K562 (cell line): Measurements from ENCODE around the gene CHERP. TPM values are rescaled to one million over a fixed set of nuclear protein-coding genes. Genes with fewer than 3 reads are reported as not detected.
A peak's percentile ranks its signal among the peaks of the same experiment; 100 is the strongest.

ENCODE experiments used
- FOSL1 ChIP-seq: fragments of 200-800 bp; sonication (Bioruptor generic); conservative IDR thresholded peaks from 2 replicates; pipeline ENCODE4 v1.6.1; 2016; ENCODE audit warnings: missing genetic modification characterization, missing compliant biosample characterization
- HDAC1 ChIP-seq, 2 experiments: fragments of 450-650 bp; IDR thresholded peaks; 2 replicates each; pipeline ENCODE4 v1.6.1; 2016 to 2017; ENCODE audit warnings: inconsistent platforms in 1 of 2, mild to moderate bottlenecking in 1 of 2, moderate library complexity in 1 of 2
- MAZ ChIP-seq, 2 experiments: fragments of 450-650 bp in 1 of 2; sonication (generic) in 1 of 2; formaldehyde crosslinking; IDR thresholded peaks in 1 of 2; conservative IDR thresholded peaks in 1 of 2; 2 replicates each; pipeline versions ENCODE4 v1.4.0 to v1.5.0; 2020; ENCODE audit warnings: mild to moderate bottlenecking in 1 of 2, missing genetic modification reagents in 1 of 2
- MEF2A ChIP-seq: IDR thresholded peaks from 2 replicates; pipeline ENCODE4 v1.6.1; 2011; ENCODE audit warnings: low read depth, mild to moderate bottlenecking, low read length, moderate library complexity; ENCODE audit not compliant: control insufficient read depth
- RFX7 ChIP-seq: fragments of 250-450 bp; sonication (Bioruptor Pico); IDR thresholded peaks from 2 replicates; pipeline ENCODE4 v1.5.1; 2021; ENCODE audit warnings: mild to moderate bottlenecking
- SMARCA5 ChIP-seq: fragments of 450-650 bp; IDR thresholded peaks from 2 replicates; pipeline ENCODE4 v1.6.1; 2016
- SMARCE1 ChIP-seq: fragments of 450-650 bp; IDR thresholded peaks from 2 replicates; pipeline ENCODE4 v1.7.1; 2016; ENCODE audit warnings: mild to moderate bottlenecking
- TAF9B ChIP-seq: fragments of 450-650 bp; IDR thresholded peaks from 2 replicates; pipeline ENCODE4 v1.6.1; 2018; ENCODE audit warnings: mild to moderate bottlenecking; ENCODE audit not compliant: partially characterized antibody
- TEAD2 ChIP-seq: fragments of 450-650 bp; IDR thresholded peaks from 2 replicates; pipeline ENCODE4 v1.6.1; 2016; ENCODE audit warnings: missing genetic modification characterization, control low read depth, missing compliant biosample characterization
- ZBED1 ChIP-seq: IDR thresholded peaks from 2 replicates; pipeline ENCODE4 v1.6.1; 2014
- ZBTB1 ChIP-seq: sonication (generic); formaldehyde crosslinking; IDR thresholded peaks from 2 replicates; pipeline ENCODE4 v1.8.1; 2023; ENCODE audit warnings: missing genetic modification reagents, low read depth, mild to moderate bottlenecking, borderline replicate concordance
- ZKSCAN1 ChIP-seq: fragments of 150-350 bp; IDR thresholded peaks from 2 replicates; pipeline ENCODE4 v1.6.1; 2016; ENCODE audit warnings: low read depth, low read length
- ZNF12 ChIP-seq: sonication (generic); formaldehyde crosslinking; IDR thresholded peaks from 2 replicates; pipeline ENCODE4 v1.4.0; 2020; ENCODE audit warnings: mild to moderate bottlenecking, missing genetic modification reagents
- polyA plus RNA-seq, 8 experiments: library from polyadenylated mRNA; depleted of rRNA in 4 of 8; stranded (reverse) in 5 of 8; unstranded in 3 of 8; fragments of >200 nt; fragmentation: Nextera tagmentation in 2 of 8; fragmentation: Illumina TruSeq in 1 of 8; extraction: Ambion mirVana in 2 of 8; extraction: Trizol in 1 of 8; gene quantifications; 2 replicates each; pipeline versions ENCODE4 v1.2.1 to v1.2.3, GENCODE V29; 2011 to 2014; ENCODE audit warnings: inconsistent platforms in 1 of 8, missing spikeins in 1 of 8
- total RNA-seq, 7 experiments: library from RNA; depleted of rRNA in 6 of 7; stranded (reverse); fragments of >200 nt in 6 of 7; fragmentation: Illumina TruSeq in 2 of 7; extraction: Trizol in 2 of 7; gene quantifications; 2 replicates each; pipeline versions ENCODE4 v1.2.1 to v1.2.3, GENCODE V29; 2011 to 2021; ENCODE audit warnings: low replicate concordance in 1 of 7
- TF ChIP-seq, protein P1 (sequence below): fragments of 250-450 bp; sonication (Bioruptor Pico); IDR thresholded peaks from 2 replicates; pipeline ENCODE4 v1.4.0; 2020
- TF ChIP-seq, protein P2 (sequence below), 2 experiments: IDR thresholded peaks; 2 replicates each; pipeline ENCODE4 v1.6.1; 2011; ENCODE audit warnings: borderline replicate concordance in 1 of 2, control low read depth in 1 of 2, low read depth in 1 of 2, low read length in 1 of 2, mild to moderate bottlenecking in 1 of 2, mixed read lengths in 1 of 2, moderate library complexity in 1 of 2; ENCODE audit not compliant: insufficient read depth in 1 of 2, insufficient read length in 1 of 2, poor library complexity in 1 of 2, severe bottlenecking in 1 of 2; ENCODE audit errors: extremely low read depth in 1 of 2
- TF ChIP-seq, protein P3 (sequence below): sonication (generic); formaldehyde crosslinking; IDR thresholded peaks from 2 replicates; pipeline ENCODE4 v1.8.0; 2023; ENCODE audit warnings: mild to moderate bottlenecking, missing genetic modification reagents
- TF ChIP-seq, protein P4 (sequence below), 2 experiments: IDR thresholded peaks; 2 replicates each; pipeline ENCODE4 v1.6.1; 2012; ENCODE audit warnings: improper control_type of control experiment in 2 of 2, low read depth in 2 of 2, low read length in 2 of 2, borderline replicate concordance in 1 of 2
- TF ChIP-seq, protein P5 (sequence below): fragments of 450-650 bp; formaldehyde crosslinking; IDR thresholded peaks from 2 replicates; pipeline ENCODE4 v1.4.0; 2020; ENCODE audit warnings: mild to moderate bottlenecking, moderate library complexity
- TF ChIP-seq, protein P6 (sequence below): sonication (generic); formaldehyde crosslinking; IDR thresholded peaks from 2 replicates; pipeline ENCODE4 v1.8.1; 2022; ENCODE audit warnings: missing genetic modification reagents

CHERP gene
- total and polyA plus RNA-seq, 9 of the 15 experiments (the other 6 are each of a cell fraction or from before 2014, with no cell fraction given) = 0.60 to 85.1 (median 7.8) TPM

DNA sequence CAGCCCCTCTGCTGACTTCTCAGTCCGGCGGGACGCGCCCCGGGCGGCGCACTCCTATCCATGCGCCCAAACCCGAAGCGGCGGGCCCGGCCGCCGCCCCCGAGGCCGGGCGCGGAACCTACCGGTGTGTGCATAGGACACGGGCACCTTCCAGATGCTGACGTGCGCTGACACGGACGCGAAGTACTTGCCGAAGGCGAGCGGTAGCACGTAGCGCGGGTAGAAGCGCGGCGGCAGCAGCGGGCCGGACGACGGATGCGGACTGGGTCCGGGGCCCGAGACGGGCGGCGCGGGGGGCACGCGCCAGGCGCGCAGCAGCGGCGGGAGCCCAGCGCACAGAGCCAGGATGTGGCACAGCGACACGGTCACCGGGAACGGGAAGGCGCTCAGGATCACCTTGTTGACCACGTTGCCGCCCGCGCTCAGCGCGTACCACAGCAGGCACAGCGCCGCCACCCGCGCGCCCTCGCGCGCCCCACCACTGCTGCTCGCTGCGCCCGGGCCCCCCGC lies 29.6 kb upstream of the CHERP start (continued):
- TF ChIP-seq, protein P1, sequence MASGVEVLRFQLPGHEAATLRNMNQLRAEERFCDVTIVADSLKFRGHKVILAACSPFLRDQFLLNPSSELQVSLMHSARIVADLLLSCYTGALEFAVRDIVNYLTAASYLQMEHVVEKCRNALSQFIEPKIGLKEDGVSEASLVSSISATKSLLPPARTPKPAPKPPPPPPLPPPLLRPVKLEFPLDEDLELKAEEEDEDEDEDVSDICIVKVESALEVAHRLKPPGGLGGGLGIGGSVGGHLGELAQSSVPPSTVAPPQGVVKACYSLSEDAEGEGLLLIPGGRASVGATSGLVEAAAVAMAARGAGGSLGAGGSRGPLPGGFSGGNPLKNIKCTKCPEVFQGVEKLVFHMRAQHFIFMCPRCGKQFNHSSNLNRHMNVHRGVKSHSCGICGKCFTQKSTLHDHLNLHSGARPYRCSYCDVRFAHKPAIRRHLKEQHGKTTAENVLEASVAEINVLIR (CRISPR knock-in tag) = no peak
- TF ChIP-seq TAF9B = no peak
- TF ChIP-seq, protein P2, sequence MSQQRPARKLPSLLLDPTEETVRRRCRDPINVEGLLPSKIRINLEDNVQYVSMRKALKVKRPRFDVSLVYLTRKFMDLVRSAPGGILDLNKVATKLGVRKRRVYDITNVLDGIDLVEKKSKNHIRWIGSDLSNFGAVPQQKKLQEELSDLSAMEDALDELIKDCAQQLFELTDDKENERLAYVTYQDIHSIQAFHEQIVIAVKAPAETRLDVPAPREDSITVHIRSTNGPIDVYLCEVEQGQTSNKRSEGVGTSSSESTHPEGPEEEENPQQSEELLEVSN (IDR thresholded peaks at IDR 0.05; ENCODE audit: borderline replicate concordance in 1 of 2, extremely low read depth in 1 of 2, insufficient read depth in 1 of 2, insufficient read length in 1 of 2, low read depth in 1 of 2, low read length in 1 of 2, poor library complexity in 1 of 2, severe bottlenecking in 1 of 2) = peak; percentile 13 to 23
- no peak for TF ChIP-seq ZNF12 (CRISPR knock-in tag)
- TF ChIP-seq MAZ (CRISPR knock-in tag; conservative IDR thresholded peaks at IDR 0.05 in 1 of 2, IDR thresholded peaks at IDR 0.05 in 1 of 2) = no peak
- no peak for TF ChIP-seq MEF2A
- TF ChIP-seq TEAD2 = no peak
- TF ChIP-seq ZBTB1 (CRISPR knock-in tag) = no peak
- TF ChIP-seq FOSL1 (tag) = 0 out of 2 replicates have a peak, but pooled peaks have one; percentile 22
- TF ChIP-seq, protein P3, sequence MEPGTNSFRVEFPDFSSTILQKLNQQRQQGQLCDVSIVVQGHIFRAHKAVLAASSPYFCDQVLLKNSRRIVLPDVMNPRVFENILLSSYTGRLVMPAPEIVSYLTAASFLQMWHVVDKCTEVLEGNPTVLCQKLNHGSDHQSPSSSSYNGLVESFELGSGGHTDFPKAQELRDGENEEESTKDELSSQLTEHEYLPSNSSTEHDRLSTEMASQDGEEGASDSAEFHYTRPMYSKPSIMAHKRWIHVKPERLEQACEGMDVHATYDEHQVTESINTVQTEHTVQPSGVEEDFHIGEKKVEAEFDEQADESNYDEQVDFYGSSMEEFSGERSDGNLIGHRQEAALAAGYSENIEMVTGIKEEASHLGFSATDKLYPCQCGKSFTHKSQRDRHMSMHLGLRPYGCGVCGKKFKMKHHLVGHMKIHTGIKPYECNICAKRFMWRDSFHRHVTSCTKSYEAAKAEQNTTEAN (CRISPR knock-in tag) = no peak
- TF ChIP-seq HDAC1 (IDR thresholded peaks at IDR 0.05) = peak in 1 of 2 experiments; percentile 56; a peak in 1 of 4 replicates
- no peak for TF ChIP-seq SMARCE1
- TF ChIP-seq, protein P4, sequence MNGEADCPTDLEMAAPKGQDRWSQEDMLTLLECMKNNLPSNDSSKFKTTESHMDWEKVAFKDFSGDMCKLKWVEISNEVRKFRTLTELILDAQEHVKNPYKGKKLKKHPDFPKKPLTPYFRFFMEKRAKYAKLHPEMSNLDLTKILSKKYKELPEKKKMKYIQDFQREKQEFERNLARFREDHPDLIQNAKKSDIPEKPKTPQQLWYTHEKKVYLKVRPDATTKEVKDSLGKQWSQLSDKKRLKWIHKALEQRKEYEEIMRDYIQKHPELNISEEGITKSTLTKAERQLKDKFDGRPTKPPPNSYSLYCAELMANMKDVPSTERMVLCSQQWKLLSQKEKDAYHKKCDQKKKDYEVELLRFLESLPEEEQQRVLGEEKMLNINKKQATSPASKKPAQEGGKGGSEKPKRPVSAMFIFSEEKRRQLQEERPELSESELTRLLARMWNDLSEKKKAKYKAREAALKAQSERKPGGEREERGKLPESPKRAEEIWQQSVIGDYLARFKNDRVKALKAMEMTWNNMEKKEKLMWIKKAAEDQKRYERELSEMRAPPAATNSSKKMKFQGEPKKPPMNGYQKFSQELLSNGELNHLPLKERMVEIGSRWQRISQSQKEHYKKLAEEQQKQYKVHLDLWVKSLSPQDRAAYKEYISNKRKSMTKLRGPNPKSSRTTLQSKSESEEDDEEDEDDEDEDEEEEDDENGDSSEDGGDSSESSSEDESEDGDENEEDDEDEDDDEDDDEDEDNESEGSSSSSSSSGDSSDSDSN (IDR thresholded peaks at IDR 0.05; ENCODE audit: borderline replicate concordance in 1 of 2, low read depth in 2 of 2, low read length in 2 of 2) = 0 out of 4 replicates have a peak, but pooled peaks of 1 of the 2 experiments have one; percentile 49
- TF ChIP-seq RFX7 (CRISPR knock-in tag) = no peak
- TF ChIP-seq, protein P5, sequence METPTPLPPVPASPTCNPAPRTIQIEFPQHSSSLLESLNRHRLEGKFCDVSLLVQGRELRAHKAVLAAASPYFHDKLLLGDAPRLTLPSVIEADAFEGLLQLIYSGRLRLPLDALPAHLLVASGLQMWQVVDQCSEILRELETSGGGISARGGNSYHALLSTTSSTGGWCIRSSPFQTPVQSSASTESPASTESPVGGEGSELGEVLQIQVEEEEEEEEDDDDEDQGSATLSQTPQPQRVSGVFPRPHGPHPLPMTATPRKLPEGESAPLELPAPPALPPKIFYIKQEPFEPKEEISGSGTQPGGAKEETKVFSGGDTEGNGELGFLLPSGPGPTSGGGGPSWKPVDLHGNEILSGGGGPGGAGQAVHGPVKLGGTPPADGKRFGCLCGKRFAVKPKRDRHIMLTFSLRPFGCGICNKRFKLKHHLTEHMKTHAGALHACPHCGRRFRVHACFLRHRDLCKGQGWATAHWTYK (CRISPR knock-in tag) = no peak
- TF ChIP-seq, protein P6, sequence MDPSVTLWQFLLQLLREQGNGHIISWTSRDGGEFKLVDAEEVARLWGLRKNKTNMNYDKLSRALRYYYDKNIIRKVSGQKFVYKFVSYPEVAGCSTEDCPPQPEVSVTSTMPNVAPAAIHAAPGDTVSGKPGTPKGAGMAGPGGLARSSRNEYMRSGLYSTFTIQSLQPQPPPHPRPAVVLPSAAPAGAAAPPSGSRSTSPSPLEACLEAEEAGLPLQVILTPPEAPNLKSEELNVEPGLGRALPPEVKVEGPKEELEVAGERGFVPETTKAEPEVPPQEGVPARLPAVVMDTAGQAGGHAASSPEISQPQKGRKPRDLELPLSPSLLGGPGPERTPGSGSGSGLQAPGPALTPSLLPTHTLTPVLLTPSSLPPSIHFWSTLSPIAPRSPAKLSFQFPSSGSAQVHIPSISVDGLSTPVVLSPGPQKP (CRISPR knock-in tag) = 0 out of 2 replicates have a peak, but pooled peaks have one; percentile 51
- no peak for TF ChIP-seq SMARCA5
- TF ChIP-seq ZKSCAN1 = no peak
- TF ChIP-seq ZBED1 = no peak
